GM21825 (cell line): Measurements from ENCODE around the gene ST6GALNAC3.
"Not testable (repeated sequence)": the region's sequence is repeated elsewhere in the genome, so short reads cannot be mapped to it uniquely, and the experiment has no call there.

Source experiments
- ATAC-seq: cut with Tn5 transposase; IDR thresholded peaks from one replicate; pipeline ENCODE4 v1.9.1; 2021; ENCODE audit warnings: mild to moderate bottlenecking, moderate library complexity; ENCODE audit not compliant: unreplicated experiment

ST6GALNAC3 gene

GRCh38 chr1:76105372-76105771 lies 30.8 kb downstream of the ST6GALNAC3 start:
- no peak for ATAC-seq

GRCh38 chr1:76106251-76106650 lies 31.7 kb downstream of the ST6GALNAC3 start:
- ATAC-seq, result no peak

DNA sequence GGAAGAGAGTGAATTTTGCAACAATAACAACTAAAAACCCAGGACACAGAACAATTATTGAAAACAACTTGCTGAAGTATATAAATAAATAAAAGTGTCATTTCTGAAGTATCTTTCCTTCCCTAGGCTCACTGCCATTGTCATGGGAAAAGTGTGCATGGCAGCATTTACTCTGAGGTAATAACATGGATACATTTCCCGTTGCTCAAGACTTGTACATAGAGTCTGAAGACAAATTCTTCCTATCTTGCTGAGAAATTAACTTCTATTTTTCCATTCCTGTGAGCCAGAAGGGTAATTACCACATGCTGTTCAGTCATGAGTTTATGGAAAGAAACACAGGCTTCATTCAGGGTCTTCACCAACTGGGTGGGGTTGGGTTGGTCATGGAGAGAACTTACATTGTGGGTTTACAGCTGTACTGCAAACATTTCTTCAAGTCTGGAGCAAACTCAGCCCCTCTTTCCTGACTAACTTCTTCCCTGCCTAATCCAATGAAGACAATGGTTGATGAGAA lies 32.2 kb downstream of the ST6GALNAC3 start:
- ATAC-seq, result no peak

DNA sequence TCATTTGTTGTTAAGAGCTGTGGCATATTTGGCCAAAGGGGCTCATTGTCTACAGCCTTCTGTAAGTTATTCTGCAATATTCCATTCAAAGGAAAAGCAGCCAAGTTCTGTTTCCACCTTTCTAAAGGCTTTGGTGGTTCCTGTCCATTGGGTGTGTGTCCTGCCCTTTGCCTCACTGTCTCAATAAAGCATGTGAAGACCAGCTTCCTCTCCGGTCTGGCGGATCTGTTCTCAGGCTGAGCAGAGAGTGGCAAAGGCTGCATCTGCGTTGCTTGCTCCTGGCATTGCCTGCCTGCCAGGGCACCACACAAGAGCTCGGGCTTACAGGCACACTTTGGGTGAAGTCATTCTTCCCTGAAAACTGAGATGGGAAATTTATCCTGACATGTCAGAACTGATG lies 34.9 kb downstream of the ST6GALNAC3 start:
- no peak for ATAC-seq

DNA sequence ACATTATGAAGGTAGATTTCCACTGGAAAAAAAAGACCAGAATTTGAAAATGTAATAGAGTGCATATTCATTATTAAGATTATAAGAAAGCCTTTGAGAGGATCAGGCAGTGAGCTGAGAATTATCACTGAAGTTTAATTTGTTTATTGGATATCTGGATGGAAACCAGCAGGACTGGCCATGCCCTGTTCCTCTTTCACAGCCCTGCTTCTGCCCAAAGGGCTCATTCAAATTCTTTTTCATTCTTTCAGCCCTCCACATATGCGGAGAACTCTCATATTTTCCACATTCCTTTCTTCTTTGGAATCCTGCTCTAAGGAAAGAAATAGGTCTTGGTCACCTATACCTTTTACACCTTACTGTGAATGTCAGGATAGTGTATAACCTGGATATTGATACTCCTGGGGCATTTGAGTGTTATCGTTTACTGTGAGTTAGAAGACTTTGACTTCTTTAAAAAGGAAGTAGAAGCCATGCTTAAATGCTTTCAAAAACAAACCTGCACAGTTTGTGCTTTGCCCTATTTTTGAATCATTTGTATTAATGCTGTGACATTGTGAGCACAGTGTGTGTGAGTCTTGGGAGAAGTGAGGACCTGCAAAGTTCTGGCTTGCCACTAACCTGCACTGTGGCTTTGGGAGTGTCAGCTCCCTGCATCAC lies 35.5 kb downstream of the ST6GALNAC3 start:
- no peak for ATAC-seq

DNA sequence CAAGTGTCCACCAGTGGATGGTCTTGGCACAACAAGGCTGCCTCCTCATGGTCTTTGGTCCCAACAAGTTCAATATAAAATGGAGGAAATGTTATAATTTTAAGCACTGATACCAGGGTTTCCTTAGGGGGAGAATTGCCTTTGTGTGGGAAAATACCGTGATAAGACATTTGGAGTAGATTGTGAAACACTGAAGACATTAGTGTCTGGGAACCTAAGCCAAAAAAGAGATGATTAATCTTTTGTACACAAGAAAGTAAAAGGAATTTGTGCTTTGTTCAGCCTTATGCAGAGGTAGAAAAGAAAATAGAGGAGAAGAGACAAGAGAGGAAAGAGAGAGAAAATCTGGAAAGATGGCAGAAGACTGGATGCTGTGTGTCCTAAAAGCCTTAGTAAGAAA lies 36.1 kb downstream of the ST6GALNAC3 start:
- ATAC-seq, result no peak

- ATAC-seq, result not testable (repeated sequence)
Measured at GRCh38 chr1:76112321-76112720, 37.8 kb downstream of the ST6GALNAC3 start.

- no peak for ATAC-seq
Measured at GRCh38 chr1:76113446-76113845, 38.9 kb downstream of the ST6GALNAC3 start.

DNA sequence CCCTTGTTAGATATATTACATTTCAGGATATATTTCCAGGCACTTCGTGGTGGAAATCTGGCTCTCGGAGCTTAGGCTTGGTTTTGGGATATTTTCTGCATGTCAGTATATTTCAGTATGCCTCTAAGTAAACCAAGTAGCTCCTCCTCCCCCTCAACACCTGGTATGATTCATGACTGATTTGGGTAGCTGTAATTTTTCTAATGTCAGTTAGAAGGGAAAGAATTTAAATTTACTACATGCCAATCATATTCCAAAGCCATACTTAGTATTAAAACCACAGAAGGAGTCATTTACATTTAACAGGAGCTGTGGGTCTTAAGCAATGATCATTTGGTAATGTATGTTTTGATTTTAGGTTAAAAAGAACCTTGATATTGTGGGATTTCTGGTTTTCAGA lies 40.6 kb downstream of the ST6GALNAC3 start:
- ATAC-seq, result no peak

- no peak for ATAC-seq
Measured at GRCh38 chr1:76121850-76122249, 47.3 kb downstream of the ST6GALNAC3 start.

DNA sequence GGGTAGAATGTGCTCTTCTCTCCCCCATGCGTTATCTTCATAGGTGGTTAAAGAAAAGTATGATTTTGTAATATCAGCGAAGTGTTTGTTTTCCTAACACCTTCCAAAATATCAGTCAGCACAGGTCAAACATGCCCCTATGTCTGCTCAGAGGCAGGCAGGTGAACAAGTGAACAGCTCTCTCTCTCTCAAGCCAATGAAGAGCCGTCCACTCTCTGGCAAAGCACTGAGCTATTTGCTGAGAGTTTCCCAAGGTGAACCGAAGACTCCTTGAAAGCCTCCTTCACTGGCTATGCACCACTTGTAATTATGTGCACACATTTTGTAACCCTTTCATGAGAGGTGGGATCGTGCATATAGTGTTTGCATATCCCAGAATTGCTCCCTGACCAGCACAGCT lies 47.7 kb downstream of the ST6GALNAC3 start:
- ATAC-seq, result no peak

DNA sequence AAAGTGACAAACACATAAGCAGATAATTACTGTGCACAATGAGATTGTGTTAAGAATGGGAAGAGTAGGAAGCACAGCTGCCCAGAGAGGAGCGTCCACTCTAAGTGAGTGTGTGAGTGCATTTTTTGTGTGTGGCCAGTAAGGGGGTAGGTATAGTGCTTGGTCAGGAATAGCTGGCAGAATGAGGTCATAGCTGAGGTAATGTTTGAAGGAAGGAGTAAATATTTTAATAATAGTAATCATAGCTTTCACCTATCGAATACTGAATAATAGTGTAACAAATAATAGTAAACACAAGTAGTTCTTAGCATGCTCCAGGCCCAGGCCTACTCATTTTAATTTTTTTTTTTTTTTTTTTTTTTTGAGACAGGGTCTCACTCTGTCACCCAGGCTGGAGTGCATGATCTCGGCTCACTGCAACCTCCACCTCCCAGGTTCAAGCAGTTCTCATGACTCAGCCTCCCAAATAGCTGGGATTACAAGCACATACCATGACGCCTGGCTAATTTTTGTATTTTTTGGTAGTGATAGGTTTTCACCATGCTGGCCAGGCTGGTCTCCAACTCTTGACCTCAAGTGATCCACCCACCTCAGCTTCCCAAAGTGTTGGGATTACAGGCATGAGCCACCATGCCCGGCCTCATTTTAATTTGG lies 49.0 kb downstream of the ST6GALNAC3 start:
- not testable (repeated sequence) for ATAC-seq

- ATAC-seq, result no peak
Measured at GRCh38 chr1:76124196-76124595, 49.6 kb downstream of the ST6GALNAC3 start.

GRCh38 chr1:76125473-76126219 lies 51.1 kb downstream of the ST6GALNAC3 start:
- ATAC-seq, result no peak

DNA sequence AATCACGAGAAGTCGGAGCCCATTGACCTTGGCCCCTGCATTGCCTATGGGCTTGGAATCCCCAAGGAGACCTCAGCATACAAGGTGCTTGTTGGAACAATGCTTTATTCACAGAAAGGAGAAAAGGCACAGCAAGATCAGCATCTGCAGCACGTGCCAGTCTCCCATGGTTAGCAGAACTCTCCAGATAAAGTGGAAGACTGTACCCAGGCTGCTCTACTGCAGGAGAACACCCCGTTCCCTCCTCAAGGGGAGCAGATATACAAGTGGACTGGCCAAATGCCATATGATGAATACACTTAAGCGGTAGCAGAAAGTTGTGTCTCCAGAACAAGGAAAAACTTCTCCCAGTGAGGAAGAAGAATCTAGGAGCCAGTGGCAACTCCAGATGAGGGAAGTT lies 53.5 kb downstream of the ST6GALNAC3 start:
- no peak for ATAC-seq

DNA sequence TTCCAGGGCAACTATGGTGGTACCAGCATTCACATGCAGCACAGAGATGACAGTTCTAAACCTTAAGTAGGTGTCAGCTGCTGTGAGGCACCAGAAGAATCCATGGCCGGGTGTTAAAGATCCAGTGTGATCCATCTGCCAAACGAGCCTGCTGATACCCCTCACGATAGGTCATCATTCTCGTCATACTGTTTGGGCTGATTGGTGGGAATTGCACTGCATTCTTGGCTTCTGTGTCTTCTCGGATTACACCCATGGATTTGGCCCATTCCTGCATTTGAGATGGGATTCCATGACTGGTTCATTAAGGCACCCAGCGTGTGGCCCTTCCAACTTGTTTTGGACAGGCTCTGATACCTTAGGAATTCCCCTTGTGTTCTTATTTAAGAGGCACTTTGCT lies 55.2 kb downstream of the ST6GALNAC3 start:
- no peak for ATAC-seq

DNA sequence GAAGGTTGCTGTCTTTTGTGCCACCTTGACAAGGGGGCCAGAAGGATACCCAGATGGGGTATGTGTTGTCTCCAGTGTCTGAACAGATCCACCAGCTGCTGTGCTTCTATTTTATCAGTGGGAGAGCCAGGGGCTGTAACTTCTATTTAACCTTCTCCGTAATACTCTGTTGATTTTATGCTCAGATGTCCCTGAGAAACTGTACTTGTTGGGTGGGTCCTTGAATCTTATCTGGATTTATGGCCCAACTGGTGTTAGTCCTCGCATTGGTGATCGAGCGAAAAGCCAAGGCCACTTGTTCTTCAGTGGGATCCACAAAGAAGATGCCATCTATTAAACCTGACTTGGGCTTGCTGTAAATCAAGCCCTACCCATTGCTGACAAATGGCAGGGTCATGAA lies 56.4 kb downstream of the ST6GALNAC3 start:
- ATAC-seq, result no peak

GRCh38 chr1:76133977-76134376 lies 59.4 kb downstream of the ST6GALNAC3 start:
- no peak for ATAC-seq

GRCh38 chr1:76135835-76136234 lies 61.3 kb downstream of the ST6GALNAC3 start:
- ATAC-seq, result no peak

- ATAC-seq, result no peak
Measured at GRCh38 chr1:76136894-76137293, 62.3 kb downstream of the ST6GALNAC3 start.

DNA sequence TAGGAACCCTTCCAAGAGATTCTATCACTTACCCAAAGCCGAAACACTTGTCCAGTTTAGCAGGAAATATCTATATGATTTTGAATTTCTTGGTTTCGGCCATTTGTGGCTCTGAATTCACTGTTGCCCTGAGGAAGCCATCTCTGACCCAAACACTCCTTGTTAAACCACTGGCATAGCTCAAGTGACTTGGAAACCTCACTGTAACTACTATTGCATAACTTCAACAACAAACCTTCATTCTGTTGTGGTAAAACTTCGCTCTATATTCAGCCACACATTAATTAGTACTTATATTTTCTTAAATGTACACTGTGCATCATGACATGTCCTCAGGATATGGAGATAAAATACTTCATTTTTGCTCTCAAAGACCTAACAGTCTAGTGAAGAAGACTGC lies 63.2 kb downstream of the ST6GALNAC3 start:
- ATAC-seq, result no peak

- no peak for ATAC-seq
Measured at GRCh38 chr1:76138217-76138616, 63.7 kb downstream of the ST6GALNAC3 start.
